Measurements from ENCODE around the gene COMMD10.

The COMMD10 gene

GRCh38 chr5:116216246-116216645 is 131.4 kb downstream of the COMMD10 start:
- no peak for DNase-seq

GRCh38 chr5:116225281-116225922 is 140.6 kb downstream of the COMMD10 start:
- no peak for DNase-seq

GRCh38 chr5:116229131-116229689 is 144.4 kb downstream of the COMMD10 start:
- no peak for DNase-seq

- DNase-seq: no peak
These were observed 146.5 kb downstream of the COMMD10 start for GRCh38 chr5:116231288-116231687.

GRCh38 chr5:116234681-116235080 is 149.9 kb downstream of the COMMD10 start:
- DNase-seq: peak in 4 of 56 donors; percentile 2 to 8 (median 5)

- DNase-seq: no peak
These were observed 153.2 kb downstream of the COMMD10 start for GRCh38 chr5:116237917-116238500.

- no peak for DNase-seq
These were observed 157.5 kb downstream of the COMMD10 start for GRCh38 chr5:116242343-116242742.

GRCh38 chr5:116248432-116248831 is 163.6 kb downstream of the COMMD10 start:
- no peak for DNase-seq

GRCh38 chr5:116249648-116250047 is 164.8 kb downstream of the COMMD10 start:
- DNase-seq: no peak

GRCh38 chr5:116256717-116257116 is 171.9 kb downstream of the COMMD10 start:
- DNase-seq: no peak

- no peak for DNase-seq
These were observed 180.6 kb downstream of the COMMD10 start for GRCh38 chr5:116265471-116265870.

- DNase-seq: no peak
These were observed 186.7 kb downstream of the COMMD10 start for GRCh38 chr5:116271446-116272025.

GRCh38 chr5:116272281-116272941 is 187.6 kb downstream of the COMMD10 start:
- DNase-seq: no peak

GRCh38 chr5:116273448-116274242 is 188.8 kb downstream of the COMMD10 start:
- no peak for DNase-seq

- no peak for DNase-seq
These were observed 189.4 kb downstream of the COMMD10 start for GRCh38 chr5:116274251-116274650.

- no peak for DNase-seq
These were observed 190.5 kb downstream of the COMMD10 start for GRCh38 chr5:116275282-116275681.

GRCh38 chr5:116276952-116277351 is 192.1 kb downstream of the COMMD10 start:
- no peak for DNase-seq

GRCh38 chr5:116280149-116280803 is 195.5 kb downstream of the COMMD10 start:
- no peak for DNase-seq

- DNase-seq: no peak
These were observed 196.5 kb downstream of the COMMD10 start for GRCh38 chr5:116281309-116281708.

- no peak for DNase-seq
These were observed 203.7 kb downstream of the COMMD10 start for GRCh38 chr5:116288524-116288923.

GRCh38 chr5:116289276-116289675 is 204.5 kb downstream of the COMMD10 start:
- no peak for DNase-seq

All from nucleus accumbens (tissue), 56 donors.